Peyer's patch (tissue), 4 donors: Measurements from ENCODE around the gene DTL.

ENCODE experiments used
- CTCF ChIP-seq, 6 experiments: fragments of 450-650 bp in 4 of 6; fragments of 200-600 bp in 2 of 6; sonication (generic) in 1 of 6; IDR thresholded peaks; one replicate each; pipeline ENCODE4 v1.5.1; 2017 to 2019; ENCODE audit warnings: antibody characterized with exemption in 6 of 6, mild to moderate bottlenecking in 3 of 6, moderate library complexity in 1 of 6
- POLR2A ChIP-seq, 2 donors: fragments of 450-650 bp; IDR thresholded peaks; one replicate each; pipeline ENCODE4 v1.5.1; 2017; ENCODE audit warnings: antibody characterized with exemption in 2 of 2, mild to moderate bottlenecking in 2 of 2, moderate library complexity in 2 of 2

GRCh38 chr1:212111536-212111935 lies 76.0 kb downstream of the DTL start:
- no peak for TF ChIP-seq POLR2A (IDR thresholded peaks at IDR 0.05)
- no peak for TF ChIP-seq CTCF (IDR thresholded peaks at IDR 0.05)
